Erythroblast (primary cell): ENCODE data around the gene GRPEL2.
"Not testable (repeated sequence)": the region's sequence is repeated elsewhere in the genome, so short reads cannot be mapped to it uniquely, and the experiment has no call there.

Source experiments
- DNase-seq, 2 experiments: peaks; one replicate each; lab custom pipeline; 2025; lab: John Stamatoyannopoulos, UW
- GATA1 ChIP-seq: IDR thresholded peaks from 2 replicates; pipeline ENCODE4 v1.6.1; 2011; ENCODE audit warnings: low read depth, mild to moderate bottlenecking, control low read depth, low read length, moderate library complexity
- POLR2A ChIP-seq: IDR thresholded peaks from 2 replicates; pipeline ENCODE4 v1.6.1; 2011; ENCODE audit warnings: mild to moderate bottlenecking, low read length

GRPEL2 gene

DNA sequence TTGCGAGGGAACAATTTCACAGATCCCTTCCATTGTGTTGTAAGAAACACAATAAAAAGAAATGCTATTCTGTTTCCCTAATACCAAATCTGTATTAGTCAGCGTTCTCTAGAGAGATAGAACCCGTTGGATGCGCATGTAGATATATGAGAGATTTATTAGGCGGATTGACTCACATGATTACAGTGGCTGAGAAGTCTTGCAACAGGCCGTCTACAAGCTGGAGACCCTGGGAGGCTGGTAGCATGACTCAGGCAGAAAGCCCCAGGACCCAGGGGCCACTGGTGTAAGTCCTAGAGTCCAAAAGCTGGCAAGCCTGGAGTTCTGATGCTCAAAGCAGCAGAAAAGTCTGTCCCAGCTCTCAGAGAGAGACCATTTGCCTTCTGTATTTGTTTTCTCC lies 52.2 kb downstream of the GRPEL2 start:
- TF ChIP-seq GATA1, result no peak
- DNase-seq, result no peak

GRCh38 chr5:149398747-149399266 lies 53.5 kb downstream of the GRPEL2 start:
- not testable (repeated sequence) for DNase-seq

GRCh38 chr5:149399775-149400174 lies 54.5 kb downstream of the GRPEL2 start:
- no peak for TF ChIP-seq GATA1
- TF ChIP-seq POLR2A, result no peak
- no peak for DNase-seq

DNA sequence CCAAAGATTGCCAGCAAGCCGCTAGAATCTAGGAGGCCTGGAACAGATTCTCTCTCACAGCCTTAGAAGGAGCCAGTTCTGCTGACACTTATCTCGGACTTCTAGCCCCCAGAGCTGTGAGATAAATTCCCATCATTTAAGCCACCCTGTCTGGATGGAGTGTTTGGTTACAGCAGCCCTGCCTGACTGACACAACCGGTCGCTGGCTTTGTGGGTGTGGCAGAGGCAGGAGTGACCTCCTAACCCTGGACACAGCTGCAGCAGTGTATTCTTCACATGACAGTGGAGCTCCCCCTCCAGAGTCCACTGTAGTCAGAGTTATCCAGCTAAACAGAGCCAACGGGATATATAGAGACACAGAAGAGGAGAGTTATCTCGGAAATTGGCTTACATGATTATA lies 55.0 kb downstream of the GRPEL2 start:
- TF ChIP-seq POLR2A, result no peak
- no peak for TF ChIP-seq GATA1
- DNase-seq, result no peak

DNA sequence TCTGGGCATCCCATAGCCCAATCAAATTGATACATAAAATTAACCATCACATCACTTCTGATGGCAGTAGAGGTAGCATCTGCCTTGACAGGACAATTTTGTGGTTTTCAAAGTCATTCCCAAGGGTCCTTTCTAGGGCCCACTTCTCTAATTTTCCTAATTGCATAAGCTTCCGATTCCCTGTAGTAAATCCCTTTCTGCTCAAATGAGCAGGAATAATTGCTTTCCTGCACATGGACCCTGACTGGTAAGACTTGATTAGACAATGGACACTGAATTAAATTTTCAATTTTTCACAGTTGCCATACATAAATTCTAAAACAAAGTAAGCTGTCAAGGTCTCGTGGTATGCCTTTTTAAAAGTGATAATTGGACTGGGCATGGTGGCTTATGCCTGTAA lies 55.8 kb downstream of the GRPEL2 start:
- TF ChIP-seq POLR2A (no peak), GATA1 (no peak)
- no peak for DNase-seq

DNA sequence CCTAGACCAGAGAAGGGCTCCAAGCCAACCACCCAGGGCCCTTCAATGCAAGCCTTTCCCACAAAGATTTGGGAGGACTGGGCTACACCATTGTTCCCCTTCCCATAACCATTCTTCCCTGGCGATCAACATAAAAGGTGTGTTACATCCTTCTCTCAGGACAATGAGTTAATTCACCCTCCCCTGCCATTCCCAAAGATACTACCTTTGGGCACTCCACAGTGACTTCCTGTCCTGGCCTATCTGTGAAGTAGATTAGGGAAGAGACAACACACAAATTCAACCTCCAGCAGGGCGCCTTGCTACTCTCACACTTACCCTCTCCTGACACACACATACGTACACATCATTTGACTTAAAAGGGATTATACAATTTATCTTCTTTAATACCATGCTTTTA lies 57.0 kb downstream of the GRPEL2 start:
- TF ChIP-seq GATA1, result no peak
- TF ChIP-seq POLR2A, result no peak
- DNase-seq, result no peak
